WTC11 (cell line): ENCODE measurements around the gene ARHGAP42. TPM values are rescaled to one million over a fixed set of nuclear protein-coding genes. Genes with fewer than 3 reads are reported as not detected.

Source experiments
- ATAC-seq: fragments of 200-7000 bp; cut with Tn5 transposase; 2 replicates; pipeline ENCODE4 v1.10.0; 2021; ENCODE audit warnings: mild to moderate bottlenecking, moderate library complexity
- CTCF ChIA-PET: fragments of 300-600 bp; sonication (Branson Sonifier 250); formaldehyde crosslinking; loops from one replicate; lab custom pipeline; 2021; ENCODE audit warnings: antibody characterized with exemption; lab: Charles Lee
- POLR2A ChIA-PET: fragments of 350-600 bp; sonication (Branson Sonifier 250); formaldehyde crosslinking; loops from one replicate; lab custom pipeline; 2021; ENCODE audit warnings: antibody characterized with exemption; lab: Charles Lee
- DNase-seq: peaks from one replicate; pipeline ENCODE4 v3.0.0; 2021; ENCODE audit warnings: low spot score
- H3K27ac Mint-ChIP-seq: 2 replicates; pipeline ENCODE4 v1.8.0; 2021; ENCODE audit warnings: mixed read lengths
- H3K27me3 Mint-ChIP-seq: 2 replicates; pipeline ENCODE4 v1.8.0; 2021; ENCODE audit warnings: low read depth, mild to moderate bottlenecking, moderate library complexity, mixed read lengths
- H3K36me3 Mint-ChIP-seq: 2 replicates; pipeline ENCODE4 v1.8.0; 2021; ENCODE audit warnings: mixed read lengths
- H3K4me1 Mint-ChIP-seq: 2 replicates; pipeline ENCODE4 v1.8.0; 2022; ENCODE audit warnings: mixed read lengths
- H3K4me3 Mint-ChIP-seq: 2 replicates; pipeline ENCODE4 v1.8.0; 2021; ENCODE audit warnings: mild to moderate bottlenecking, moderate library complexity, mixed read lengths
- H3K9me3 Mint-ChIP-seq: 2 replicates; pipeline ENCODE4 v1.8.0; 2021; ENCODE audit warnings: mixed read lengths
- CBFB ChIP-seq: sonication (generic); formaldehyde crosslinking; IDR thresholded peaks from 2 replicates; pipeline ENCODE4 v1.8.1; 2022; ENCODE audit warnings: mild to moderate bottlenecking, low read depth, missing genetic modification reagents
- IRF2 ChIP-seq: sonication (generic); formaldehyde crosslinking; IDR thresholded peaks from 2 replicates; pipeline ENCODE4 v1.8.0; 2022; ENCODE audit warnings: low read depth, missing genetic modification reagents, borderline replicate concordance
- NFE2L1 ChIP-seq: sonication (generic); formaldehyde crosslinking; IDR thresholded peaks from 2 replicates; pipeline ENCODE4 v1.8.1; 2023; ENCODE audit warnings: missing genetic modification reagents
- NR1H2 ChIP-seq: sonication (generic); formaldehyde crosslinking; IDR thresholded peaks from 2 replicates; pipeline ENCODE4 v1.9.0; 2021; ENCODE audit warnings: mild to moderate bottlenecking, moderate library complexity, missing genetic modification reagents
- NR3C1 ChIP-seq: sonication (generic); formaldehyde crosslinking; conservative IDR thresholded peaks from 2 replicates; pipeline ENCODE4 v1.8.1; 2023; ENCODE audit warnings: low read depth, mild to moderate bottlenecking, missing genetic modification reagents
- SMAD4 ChIP-seq: sonication (generic); formaldehyde crosslinking; IDR thresholded peaks from 2 replicates; pipeline ENCODE4 v1.8.0; 2022; ENCODE audit warnings: mild to moderate bottlenecking, missing genetic modification reagents
- SP1 ChIP-seq: sonication (generic); formaldehyde crosslinking; conservative IDR thresholded peaks from 2 replicates; pipeline ENCODE4 v1.8.1; 2022; ENCODE audit warnings: missing genetic modification reagents
- TEAD1 ChIP-seq: sonication (generic); formaldehyde crosslinking; IDR thresholded peaks from 2 replicates; pipeline ENCODE4 v1.8.0; 2022; ENCODE audit warnings: mild to moderate bottlenecking, missing genetic modification reagents
- USF2 ChIP-seq: sonication (generic); formaldehyde crosslinking; IDR thresholded peaks from 2 replicates; pipeline ENCODE4 v1.8.1; 2023; ENCODE audit warnings: mild to moderate bottlenecking, missing genetic modification reagents, moderate library complexity
- ZNF219 ChIP-seq: sonication (generic); formaldehyde crosslinking; IDR thresholded peaks from 2 replicates; pipeline ENCODE4 v1.8.0; 2023; ENCODE audit warnings: missing genetic modification reagents, mild to moderate bottlenecking, borderline replicate concordance
- total RNA-seq: library from RNA; stranded (reverse); gene quantifications from 3 replicates; pipeline ENCODE4 v1.2.3, GENCODE V29; 2021
- TF ChIP-seq, protein P1 (sequence below): sonication (generic); formaldehyde crosslinking; IDR thresholded peaks from 2 replicates; pipeline ENCODE4 v1.8.1; 2023; ENCODE audit warnings: mild to moderate bottlenecking, missing genetic modification reagents
- TF ChIP-seq, protein P2 (sequence below): sonication (generic); formaldehyde crosslinking; IDR thresholded peaks from 2 replicates; pipeline ENCODE4 v1.8.1; 2023; ENCODE audit warnings: mild to moderate bottlenecking, missing genetic modification reagents
- TF ChIP-seq, protein P3 (sequence below): sonication (generic); formaldehyde crosslinking; IDR thresholded peaks from 2 replicates; pipeline ENCODE4 v1.8.1; 2022; ENCODE audit warnings: low read depth, missing genetic modification reagents, borderline replicate concordance
- TF ChIP-seq, protein P4 (sequence below): sonication (generic); formaldehyde crosslinking; IDR thresholded peaks from 2 replicates; pipeline ENCODE4 v1.8.0; 2022; ENCODE audit warnings: mild to moderate bottlenecking, missing genetic modification reagents
- TF ChIP-seq, protein P5 (sequence below): sonication (generic); formaldehyde crosslinking; IDR thresholded peaks from 2 replicates; pipeline ENCODE4 v1.8.0; 2022; ENCODE audit warnings: mild to moderate bottlenecking, missing genetic modification reagents

Gene ARHGAP42
- total RNA-seq, 1 experiment from 2014 or later, result 32.5 TPM

DNA sequence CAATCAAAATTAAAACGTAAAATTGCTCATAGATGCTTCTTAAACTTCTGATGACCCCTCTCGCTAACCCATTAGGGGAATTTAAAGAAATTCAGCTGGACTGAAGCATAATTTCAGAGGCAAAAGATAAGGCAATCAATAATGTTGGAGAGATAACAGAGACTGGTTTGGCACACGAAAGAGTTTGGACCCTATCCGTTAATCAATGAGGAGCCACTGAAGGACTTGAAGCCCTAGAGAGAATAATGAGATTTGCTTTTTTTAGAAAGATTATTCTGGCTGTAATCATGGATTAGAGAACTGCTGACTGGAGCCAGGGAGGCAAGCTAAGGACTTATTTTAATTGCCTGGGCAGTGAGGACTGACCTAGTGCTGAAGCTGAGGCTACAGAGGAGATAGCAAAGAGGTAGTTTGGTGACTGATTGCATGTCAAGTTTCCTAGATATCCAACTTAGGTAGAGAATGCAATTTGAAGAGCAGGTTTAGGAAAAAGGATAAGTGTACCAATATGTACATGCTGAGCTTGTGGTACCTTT is 11.9 kb upstream of the ARHGAP42 start:
- Mint-ChIP-seq H3K36me3 (no peaks in the 10 kb centered on the region), H3K27ac (no peak overlapping the region), H3K27me3 (no peaks in the 10 kb centered on the region), H3K4me3 (no peak overlapping the region), H3K4me1 (peaks cover 24% of the 10 kb centered on the region)
- no peak for DNase-seq
- CTCF ChIA-PET, result no interaction called here
- POLR2A ChIA-PET, result no interaction called here
- TF ChIP-seq CBFB (CRISPR knock-in tag) (no peak), NR3C1 (CRISPR knock-in tag) (no peak)
- TF ChIP-seq, protein P1, sequence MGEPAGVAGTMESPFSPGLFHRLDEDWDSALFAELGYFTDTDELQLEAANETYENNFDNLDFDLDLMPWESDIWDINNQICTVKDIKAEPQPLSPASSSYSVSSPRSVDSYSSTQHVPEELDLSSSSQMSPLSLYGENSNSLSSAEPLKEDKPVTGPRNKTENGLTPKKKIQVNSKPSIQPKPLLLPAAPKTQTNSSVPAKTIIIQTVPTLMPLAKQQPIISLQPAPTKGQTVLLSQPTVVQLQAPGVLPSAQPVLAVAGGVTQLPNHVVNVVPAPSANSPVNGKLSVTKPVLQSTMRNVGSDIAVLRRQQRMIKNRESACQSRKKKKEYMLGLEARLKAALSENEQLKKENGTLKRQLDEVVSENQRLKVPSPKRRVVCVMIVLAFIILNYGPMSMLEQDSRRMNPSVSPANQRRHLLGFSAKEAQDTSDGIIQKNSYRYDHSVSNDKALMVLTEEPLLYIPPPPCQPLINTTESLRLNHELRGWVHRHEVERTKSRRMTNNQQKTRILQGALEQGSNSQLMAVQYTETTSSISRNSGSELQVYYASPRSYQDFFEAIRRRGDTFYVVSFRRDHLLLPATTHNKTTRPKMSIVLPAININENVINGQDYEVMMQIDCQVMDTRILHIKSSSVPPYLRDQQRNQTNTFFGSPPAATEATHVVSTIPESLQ (CRISPR knock-in tag), result no peak
- TF ChIP-seq, protein P2, sequence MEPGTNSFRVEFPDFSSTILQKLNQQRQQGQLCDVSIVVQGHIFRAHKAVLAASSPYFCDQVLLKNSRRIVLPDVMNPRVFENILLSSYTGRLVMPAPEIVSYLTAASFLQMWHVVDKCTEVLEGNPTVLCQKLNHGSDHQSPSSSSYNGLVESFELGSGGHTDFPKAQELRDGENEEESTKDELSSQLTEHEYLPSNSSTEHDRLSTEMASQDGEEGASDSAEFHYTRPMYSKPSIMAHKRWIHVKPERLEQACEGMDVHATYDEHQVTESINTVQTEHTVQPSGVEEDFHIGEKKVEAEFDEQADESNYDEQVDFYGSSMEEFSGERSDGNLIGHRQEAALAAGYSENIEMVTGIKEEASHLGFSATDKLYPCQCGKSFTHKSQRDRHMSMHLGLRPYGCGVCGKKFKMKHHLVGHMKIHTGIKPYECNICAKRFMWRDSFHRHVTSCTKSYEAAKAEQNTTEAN (CRISPR knock-in tag), result no peak
- TF ChIP-seq, protein P3, sequence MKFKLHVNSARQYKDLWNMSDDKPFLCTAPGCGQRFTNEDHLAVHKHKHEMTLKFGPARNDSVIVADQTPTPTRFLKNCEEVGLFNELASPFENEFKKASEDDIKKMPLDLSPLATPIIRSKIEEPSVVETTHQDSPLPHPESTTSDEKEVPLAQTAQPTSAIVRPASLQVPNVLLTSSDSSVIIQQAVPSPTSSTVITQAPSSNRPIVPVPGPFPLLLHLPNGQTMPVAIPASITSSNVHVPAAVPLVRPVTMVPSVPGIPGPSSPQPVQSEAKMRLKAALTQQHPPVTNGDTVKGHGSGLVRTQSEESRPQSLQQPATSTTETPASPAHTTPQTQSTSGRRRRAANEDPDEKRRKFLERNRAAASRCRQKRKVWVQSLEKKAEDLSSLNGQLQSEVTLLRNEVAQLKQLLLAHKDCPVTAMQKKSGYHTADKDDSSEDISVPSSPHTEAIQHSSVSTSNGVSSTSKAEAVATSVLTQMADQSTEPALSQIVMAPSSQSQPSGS, result no peak
- TF ChIP-seq, all 79 proteins: peak for 0
- ATAC-seq, result no peak
- H3K9me3 Mint-ChIP-seq, result peaks cover 1% of the 10 kb centered on the region; the same call in 1 of the 2 replicates

GRCh38 chr11:100676901-100677300 is 10.2 kb upstream of the ARHGAP42 start:
- ATAC-seq, result peak; percentile 96
- H3K4me1 Mint-ChIP-seq, result peaks cover 32% of the 10 kb centered on the region
- POLR2A ChIA-PET, result interaction anchor here (0.6 kb wide), 2 partner anchors 13 to 1802 kb away, joined by 3 read pairs; no protein-coding TSS in a partner anchor
- TF ChIP-seq, protein P1 (CRISPR knock-in tag), result no peak
- TF ChIP-seq SP1 (CRISPR knock-in tag), result no peak
- TF ChIP-seq USF2, result peak; percentile 84
- TF ChIP-seq SMAD4 (CRISPR knock-in tag), result no peak
- no peak for TF ChIP-seq IRF2
- TF ChIP-seq, protein P4, sequence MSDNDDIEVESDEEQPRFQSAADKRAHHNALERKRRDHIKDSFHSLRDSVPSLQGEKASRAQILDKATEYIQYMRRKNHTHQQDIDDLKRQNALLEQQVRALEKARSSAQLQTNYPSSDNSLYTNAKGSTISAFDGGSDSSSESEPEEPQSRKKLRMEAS (CRISPR knock-in tag), result peak; percentile 44; the same call in 1 of the 2 replicates
- TF ChIP-seq NR1H2 (CRISPR knock-in tag), result no peak
- 0 out of 2 replicates have a peak, but pooled peaks have one; percentile 44 for TF ChIP-seq NFE2L1 (CRISPR knock-in tag)
- TF ChIP-seq, protein P5, sequence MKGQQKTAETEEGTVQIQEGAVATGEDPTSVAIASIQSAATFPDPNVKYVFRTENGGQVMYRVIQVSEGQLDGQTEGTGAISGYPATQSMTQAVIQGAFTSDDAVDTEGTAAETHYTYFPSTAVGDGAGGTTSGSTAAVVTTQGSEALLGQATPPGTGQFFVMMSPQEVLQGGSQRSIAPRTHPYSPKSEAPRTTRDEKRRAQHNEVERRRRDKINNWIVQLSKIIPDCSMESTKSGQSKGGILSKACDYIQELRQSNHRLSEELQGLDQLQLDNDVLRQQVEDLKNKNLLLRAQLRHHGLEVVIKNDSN (CRISPR knock-in tag), result peak; percentile 81
- TF ChIP-seq ZNF219 (CRISPR knock-in tag), result no peak
- TF ChIP-seq TEAD1 (CRISPR knock-in tag), result peak; percentile 35; the same call in 1 of the 2 replicates
- TF ChIP-seq, all 79 proteins: peak for 5
- peak; percentile 52 for DNase-seq
- H3K4me3 Mint-ChIP-seq, result no peak overlapping the region
- no peaks in the 10 kb centered on the region for H3K36me3 Mint-ChIP-seq
- peaks cover 4% of the 10 kb centered on the region; the same call in 1 of the 2 replicates for H3K9me3 Mint-ChIP-seq
- H3K27ac Mint-ChIP-seq, result peak overlapping the region; percentile 86
- H3K27me3 Mint-ChIP-seq, result no peaks in the 10 kb centered on the region
- CTCF ChIA-PET, result no interaction called here
